Measurements from ENCODE around the gene RPL15. TPM values are rescaled to one million over a fixed set of nuclear protein-coding genes. Genes with fewer than 3 reads are reported as not detected.

The RPL15 gene
- total and polyA plus RNA-seq, 2 of the 13 experiments (the other 11 are each of a cell fraction or from before 2014, with no cell fraction given) = 1,297 to 3,693 TPM

DNA sequence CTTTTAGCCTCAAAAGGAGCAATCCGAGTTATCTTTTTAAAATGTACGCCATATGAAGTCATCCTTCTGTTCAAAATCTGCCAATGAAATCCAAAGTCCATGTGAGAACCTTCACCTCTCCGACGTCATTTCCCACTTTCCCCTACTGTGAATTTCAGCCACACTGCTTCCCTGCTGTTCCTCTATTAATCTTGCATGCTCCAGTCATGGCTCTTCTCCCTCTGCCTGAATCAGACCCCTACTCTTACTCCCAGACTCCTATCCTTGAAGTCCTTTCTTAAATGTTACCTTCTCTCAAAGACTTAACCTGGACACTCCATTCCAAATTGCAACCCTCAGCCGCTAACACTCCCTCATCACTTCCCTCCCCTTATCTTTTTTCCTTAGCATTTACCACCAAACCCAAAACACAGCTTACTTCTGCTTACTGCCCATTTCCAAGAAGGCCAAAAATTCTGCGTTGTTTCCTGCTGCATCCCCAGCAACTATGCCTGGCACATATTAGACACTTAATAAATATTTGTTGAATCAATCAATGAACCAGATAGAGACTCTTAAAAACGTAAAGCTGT lies 1.3 kb upstream of the RPL15 start (continued):
- TF ChIP-seq ZBTB3 (CRISPR knock-in tag; IDR thresholded peaks at IDR 0.05; ENCODE audit: borderline replicate concordance, low read depth) = no peak
- TF ChIP-seq ONECUT2 (CRISPR knock-in tag; IDR thresholded peaks at IDR 0.05) = no peak
- no peak for TF ChIP-seq ZFYVE20 (CRISPR knock-in tag; IDR thresholded peaks at IDR 0.05; ENCODE audit: borderline replicate concordance, low read depth)
- TF ChIP-seq ZNF749 (CRISPR knock-in tag; IDR thresholded peaks at IDR 0.05; ENCODE audit: borderline replicate concordance) = no peak
- TF ChIP-seq, protein P1, sequence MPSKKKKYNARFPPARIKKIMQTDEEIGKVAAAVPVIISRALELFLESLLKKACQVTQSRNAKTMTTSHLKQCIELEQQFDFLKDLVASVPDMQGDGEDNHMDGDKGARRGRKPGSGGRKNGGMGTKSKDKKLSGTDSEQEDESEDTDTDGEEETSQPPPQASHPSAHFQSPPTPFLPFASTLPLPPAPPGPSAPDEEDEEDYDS (CRISPR knock-in tag; IDR thresholded peaks at IDR 0.05) = no peak
- no peak for TF ChIP-seq STAT5B (CRISPR knock-in tag; IDR thresholded peaks at IDR 0.05)
- TF ChIP-seq, protein P2, sequence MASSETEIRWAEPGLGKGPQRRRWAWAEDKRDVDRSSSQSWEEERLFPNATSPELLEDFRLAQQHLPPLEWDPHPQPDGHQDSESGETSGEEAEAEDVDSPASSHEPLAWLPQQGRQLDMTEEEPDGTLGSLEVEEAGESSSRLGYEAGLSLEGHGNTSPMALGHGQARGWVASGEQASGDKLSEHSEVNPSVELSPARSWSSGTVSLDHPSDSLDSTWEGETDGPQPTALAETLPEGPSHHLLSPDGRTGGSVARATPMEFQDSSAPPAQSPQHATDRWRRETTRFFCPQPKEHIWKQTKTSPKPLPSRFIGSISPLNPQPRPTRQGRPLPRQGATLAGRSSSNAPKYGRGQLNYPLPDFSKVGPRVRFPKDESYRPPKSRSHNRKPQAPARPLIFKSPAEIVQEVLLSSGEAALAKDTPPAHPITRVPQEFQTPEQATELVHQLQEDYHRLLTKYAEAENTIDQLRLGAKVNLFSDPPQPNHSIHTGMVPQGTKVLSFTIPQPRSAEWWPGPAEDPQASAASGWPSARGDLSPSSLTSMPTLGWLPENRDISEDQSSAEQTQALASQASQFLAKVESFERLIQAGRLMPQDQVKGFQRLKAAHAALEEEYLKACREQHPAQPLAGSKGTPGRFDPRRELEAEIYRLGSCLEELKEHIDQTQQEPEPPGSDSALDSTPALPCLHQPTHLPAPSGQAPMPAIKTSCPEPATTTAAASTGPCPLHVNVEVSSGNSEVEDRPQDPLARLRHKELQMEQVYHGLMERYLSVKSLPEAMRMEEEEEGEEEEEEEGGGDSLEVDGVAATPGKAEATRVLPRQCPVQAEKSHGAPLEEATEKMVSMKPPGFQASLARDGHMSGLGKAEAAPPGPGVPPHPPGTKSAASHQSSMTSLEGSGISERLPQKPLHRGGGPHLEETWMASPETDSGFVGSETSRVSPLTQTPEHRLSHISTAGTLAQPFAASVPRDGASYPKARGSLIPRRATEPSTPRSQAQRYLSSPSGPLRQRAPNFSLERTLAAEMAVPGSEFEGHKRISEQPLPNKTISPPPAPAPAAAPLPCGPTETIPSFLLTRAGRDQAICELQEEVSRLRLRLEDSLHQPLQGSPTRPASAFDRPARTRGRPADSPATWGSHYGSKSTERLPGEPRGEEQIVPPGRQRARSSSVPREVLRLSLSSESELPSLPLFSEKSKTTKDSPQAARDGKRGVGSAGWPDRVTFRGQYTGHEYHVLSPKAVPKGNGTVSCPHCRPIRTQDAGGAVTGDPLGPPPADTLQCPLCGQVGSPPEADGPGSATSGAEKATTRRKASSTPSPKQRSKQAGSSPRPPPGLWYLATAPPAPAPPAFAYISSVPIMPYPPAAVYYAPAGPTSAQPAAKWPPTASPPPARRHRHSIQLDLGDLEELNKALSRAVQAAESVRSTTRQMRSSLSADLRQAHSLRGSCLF (CRISPR knock-in tag; IDR thresholded peaks at IDR 0.05; ENCODE audit: borderline replicate concordance) = no peak
- TF ChIP-seq, protein P3, sequence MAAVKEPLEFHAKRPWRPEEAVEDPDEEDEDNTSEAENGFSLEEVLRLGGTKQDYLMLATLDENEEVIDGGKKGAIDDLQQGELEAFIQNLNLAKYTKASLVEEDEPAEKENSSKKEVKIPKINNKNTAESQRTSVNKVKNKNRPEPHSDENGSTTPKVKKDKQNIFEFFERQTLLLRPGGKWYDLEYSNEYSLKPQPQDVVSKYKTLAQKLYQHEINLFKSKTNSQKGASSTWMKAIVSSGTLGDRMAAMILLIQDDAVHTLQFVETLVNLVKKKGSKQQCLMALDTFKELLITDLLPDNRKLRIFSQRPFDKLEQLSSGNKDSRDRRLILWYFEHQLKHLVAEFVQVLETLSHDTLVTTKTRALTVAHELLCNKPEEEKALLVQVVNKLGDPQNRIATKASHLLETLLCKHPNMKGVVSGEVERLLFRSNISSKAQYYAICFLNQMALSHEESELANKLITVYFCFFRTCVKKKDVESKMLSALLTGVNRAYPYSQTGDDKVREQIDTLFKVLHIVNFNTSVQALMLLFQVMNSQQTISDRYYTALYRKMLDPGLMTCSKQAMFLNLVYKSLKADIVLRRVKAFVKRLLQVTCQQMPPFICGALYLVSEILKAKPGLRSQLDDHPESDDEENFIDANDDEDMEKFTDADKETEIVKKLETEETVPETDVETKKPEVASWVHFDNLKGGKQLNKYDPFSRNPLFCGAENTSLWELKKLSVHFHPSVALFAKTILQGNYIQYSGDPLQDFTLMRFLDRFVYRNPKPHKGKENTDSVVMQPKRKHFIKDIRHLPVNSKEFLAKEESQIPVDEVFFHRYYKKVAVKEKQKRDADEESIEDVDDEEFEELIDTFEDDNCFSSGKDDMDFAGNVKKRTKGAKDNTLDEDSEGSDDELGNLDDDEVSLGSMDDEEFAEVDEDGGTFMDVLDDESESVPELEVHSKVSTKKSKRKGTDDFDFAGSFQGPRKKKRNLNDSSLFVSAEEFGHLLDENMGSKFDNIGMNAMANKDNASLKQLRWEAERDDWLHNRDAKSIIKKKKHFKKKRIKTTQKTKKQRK (IDR thresholded peaks at IDR 0.05; ENCODE audit: low read length) = no peak
- no peak for TF ChIP-seq SP140L (CRISPR knock-in tag; IDR thresholded peaks at IDR 0.05; ENCODE audit: borderline replicate concordance)
- no peak for TF ChIP-seq ELF3 (CRISPR knock-in tag; IDR thresholded peaks at IDR 0.05)
- TF ChIP-seq AGO2 (optimal IDR thresholded peaks at IDR 0.05; ENCODE audit: low read depth, low read length) = no peak
- TF ChIP-seq JUND (CRISPR knock-in tag; IDR thresholded peaks at IDR 0.05) = no peak
- no peak for TF ChIP-seq PRMT3 (CRISPR knock-in tag; IDR thresholded peaks at IDR 0.05; ENCODE audit: borderline replicate concordance, low read depth)
- no peak for TF ChIP-seq KDM2A (CRISPR knock-in tag; IDR thresholded peaks at IDR 0.05; ENCODE audit: borderline replicate concordance, low read depth)
- no peak for TF ChIP-seq SRSF1 (optimal IDR thresholded peaks at IDR 0.05; ENCODE audit: low read depth, low read length)
- no peak for TF ChIP-seq ZNF607 (CRISPR knock-in tag; IDR thresholded peaks at IDR 0.05; ENCODE audit: borderline replicate concordance)
- no peak for TF ChIP-seq TCF7 (IDR thresholded peaks at IDR 0.05; ENCODE audit: low read depth)
- TF ChIP-seq ZNF263 (CRISPR knock-in tag; IDR thresholded peaks at IDR 0.05) = no peak
- TF ChIP-seq, protein P4, sequence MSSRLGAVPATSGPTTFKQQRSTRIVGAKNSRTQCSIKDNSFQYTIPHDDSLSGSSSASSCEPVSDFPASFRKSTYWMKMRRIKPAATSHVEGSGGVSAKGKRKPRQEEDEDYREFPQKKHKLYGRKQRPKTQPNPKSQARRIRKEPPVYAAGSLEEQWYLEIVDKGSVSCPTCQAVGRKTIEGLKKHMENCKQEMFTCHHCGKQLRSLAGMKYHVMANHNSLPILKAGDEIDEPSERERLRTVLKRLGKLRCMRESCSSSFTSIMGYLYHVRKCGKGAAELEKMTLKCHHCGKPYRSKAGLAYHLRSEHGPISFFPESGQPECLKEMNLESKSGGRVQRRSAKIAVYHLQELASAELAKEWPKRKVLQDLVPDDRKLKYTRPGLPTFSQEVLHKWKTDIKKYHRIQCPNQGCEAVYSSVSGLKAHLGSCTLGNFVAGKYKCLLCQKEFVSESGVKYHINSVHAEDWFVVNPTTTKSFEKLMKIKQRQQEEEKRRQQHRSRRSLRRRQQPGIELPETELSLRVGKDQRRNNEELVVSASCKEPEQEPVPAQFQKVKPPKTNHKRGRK (CRISPR knock-in tag; IDR thresholded peaks at IDR 0.05) = no peak
- no peak for TF ChIP-seq HDAC2 (CRISPR knock-in tag; IDR thresholded peaks at IDR 0.05)
